Measurements from ENCODE around the gene FAM187B.

- TF ChIP-seq, protein P1, sequence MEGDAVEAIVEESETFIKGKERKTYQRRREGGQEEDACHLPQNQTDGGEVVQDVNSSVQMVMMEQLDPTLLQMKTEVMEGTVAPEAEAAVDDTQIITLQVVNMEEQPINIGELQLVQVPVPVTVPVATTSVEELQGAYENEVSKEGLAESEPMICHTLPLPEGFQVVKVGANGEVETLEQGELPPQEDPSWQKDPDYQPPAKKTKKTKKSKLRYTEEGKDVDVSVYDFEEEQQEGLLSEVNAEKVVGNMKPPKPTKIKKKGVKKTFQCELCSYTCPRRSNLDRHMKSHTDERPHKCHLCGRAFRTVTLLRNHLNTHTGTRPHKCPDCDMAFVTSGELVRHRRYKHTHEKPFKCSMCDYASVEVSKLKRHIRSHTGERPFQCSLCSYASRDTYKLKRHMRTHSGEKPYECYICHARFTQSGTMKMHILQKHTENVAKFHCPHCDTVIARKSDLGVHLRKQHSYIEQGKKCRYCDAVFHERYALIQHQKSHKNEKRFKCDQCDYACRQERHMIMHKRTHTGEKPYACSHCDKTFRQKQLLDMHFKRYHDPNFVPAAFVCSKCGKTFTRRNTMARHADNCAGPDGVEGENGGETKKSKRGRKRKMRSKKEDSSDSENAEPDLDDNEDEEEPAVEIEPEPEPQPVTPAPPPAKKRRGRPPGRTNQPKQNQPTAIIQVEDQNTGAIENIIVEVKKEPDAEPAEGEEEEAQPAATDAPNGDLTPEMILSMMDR (IDR thresholded peaks at IDR 0.05), result no peak
- no peak for TF ChIP-seq POLR2A (IDR thresholded peaks at IDR 0.05)
These were observed 18.9 kb downstream of the FAM187B start for GRCh38 chr19:35209646-35210045.
